Mesenteric fat pad (tissue), 1 donor: Measurements from ENCODE around the gene NAPA. TPM values are rescaled to one million over a fixed set of nuclear protein-coding genes. Genes with fewer than 3 reads are reported as not detected.
A peak's percentile ranks its signal among the peaks of the same experiment; 100 is the strongest.

Experiments
- DNase-seq: peaks from one replicate; pipeline ENCODE4 v3.0.0-alpha.2; 2020; ENCODE audit warnings: low spot score
- long read RNA-seq: library from polyadenylated mRNA; unstranded; transcript quantifications from one replicate; pipeline ENCODE4 v2.0.0, GENCODE V29; 2020
- total RNA-seq: library from RNA; stranded (reverse); fragmentation: NEBNext Ultra II Directional; extraction: Animal tissue kit (Norgen Biotek cat#: 25700); gene quantifications from one replicate; pipeline ENCODE4 v1.2.1, GENCODE V29; 2021
- donor health status: DM: yes; HTN: yes; CAD: no.

The NAPA gene
- 99.0 TPM for total RNA-seq
- long read RNA-seq, transcript NAPA-205 (9 exons, 1,417 nt) = minor isoform, 17 of 407 reads
- long read RNA-seq, transcript NAPA-201 (11 exons, 1,839 nt) = major isoform, 336 of 407 reads
- long read RNA-seq, partial matches to known transcripts = 25 of 407 reads
- long read RNA-seq, other reads (novel, unspliced or antisense) = 29 of 407 reads

DNA sequence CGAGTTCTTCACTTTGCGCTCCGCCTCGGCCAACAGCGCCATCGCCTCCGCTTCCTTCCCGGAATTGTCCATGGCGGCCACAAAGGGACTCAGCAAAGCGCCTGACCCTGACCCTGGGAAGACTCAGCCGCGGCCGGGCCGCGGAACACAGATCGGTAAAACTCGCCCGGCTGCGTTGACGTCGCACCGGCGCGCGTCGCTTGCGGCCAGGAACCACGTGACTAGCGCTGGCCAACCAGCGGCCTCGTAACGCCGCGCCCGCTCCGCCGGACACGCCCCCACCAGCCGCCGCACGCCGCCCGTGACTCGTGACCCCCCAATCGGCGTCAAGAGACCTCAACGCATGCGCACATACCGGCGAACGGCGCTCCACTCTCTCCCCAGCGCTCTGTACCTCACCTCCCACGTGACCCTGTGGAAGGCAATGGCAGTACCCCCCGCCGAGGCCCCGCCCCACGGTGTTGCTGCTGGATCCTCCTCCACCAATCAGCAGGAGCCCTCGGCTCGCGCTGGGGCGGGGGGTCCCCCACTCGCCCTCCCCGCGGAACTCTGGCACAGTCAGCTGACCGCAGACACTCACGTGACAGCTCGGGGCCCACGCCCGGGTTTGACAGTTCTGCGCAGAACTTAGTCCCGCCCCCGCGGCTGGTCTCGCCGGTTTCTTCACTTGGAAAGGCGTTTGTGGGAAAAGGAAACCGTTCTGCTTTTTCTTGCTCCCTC, at the start of gene NAPA:
NAPA (minus strand) TSS at position 195 of the 720 bp plus-strand sequence; CDS start at position 72, 123 bp downstream.
- peak; percentile 100 for DNase-seq

GRCh38 chr19:47564081-47564480, 49.2 kb upstream of the NAPA start:
- DNase-seq = no peak

DNA sequence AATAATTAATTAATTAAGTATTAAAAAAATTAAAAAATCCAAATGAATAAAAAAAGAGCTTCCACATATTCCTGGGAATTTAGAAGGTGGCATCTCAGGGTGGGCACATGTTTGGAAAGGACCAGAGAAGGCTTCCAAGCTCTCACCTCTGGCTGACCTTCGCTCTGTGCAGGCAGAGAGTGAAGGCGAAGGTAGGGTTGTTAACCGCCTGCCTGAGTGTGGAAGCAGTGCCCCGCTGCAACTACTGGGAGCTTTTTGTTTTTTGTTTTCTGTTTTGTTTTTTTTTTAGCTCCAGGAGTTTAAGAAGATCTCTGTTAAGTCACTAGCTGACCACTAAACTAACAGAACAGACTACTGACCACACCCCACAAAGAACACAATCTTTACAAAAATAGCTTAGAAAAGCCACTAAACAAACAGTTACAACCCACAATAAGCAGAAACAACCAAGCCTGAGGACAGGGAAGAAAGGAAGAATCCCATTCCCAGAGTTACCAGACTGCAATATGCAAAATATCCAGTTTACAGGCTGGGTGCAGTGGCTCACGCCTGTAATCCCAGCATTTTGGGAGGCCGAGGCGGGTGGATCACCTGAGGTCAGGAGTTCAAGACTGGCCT, 46.7 kb upstream of the NAPA start:
- no peak for DNase-seq

- DNase-seq = no peak
Observed at GRCh38 chr19:47560999-47561398, 46.1 kb upstream of the NAPA start.

DNA sequence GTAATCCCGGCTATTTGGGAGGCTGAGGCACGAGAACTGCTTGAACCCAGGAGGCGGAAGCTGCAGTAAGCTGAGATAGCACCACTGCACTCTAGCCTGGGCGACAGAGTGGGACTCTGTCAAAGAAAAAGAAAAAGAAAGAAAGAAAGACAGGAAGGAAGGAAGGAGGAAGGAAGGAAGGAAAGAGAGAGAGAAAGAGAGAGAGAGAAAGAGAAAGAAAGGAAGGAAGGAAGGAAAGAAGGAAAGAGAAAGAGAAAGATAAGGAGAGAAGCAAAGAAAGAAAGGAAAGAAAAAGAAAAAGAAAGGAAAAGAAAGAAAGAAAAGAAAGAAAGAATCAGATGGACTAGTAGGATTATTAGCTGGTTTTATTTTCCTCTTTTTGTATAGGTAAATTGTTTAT, 35.3 kb upstream of the NAPA start:
- no peak for DNase-seq

DNA sequence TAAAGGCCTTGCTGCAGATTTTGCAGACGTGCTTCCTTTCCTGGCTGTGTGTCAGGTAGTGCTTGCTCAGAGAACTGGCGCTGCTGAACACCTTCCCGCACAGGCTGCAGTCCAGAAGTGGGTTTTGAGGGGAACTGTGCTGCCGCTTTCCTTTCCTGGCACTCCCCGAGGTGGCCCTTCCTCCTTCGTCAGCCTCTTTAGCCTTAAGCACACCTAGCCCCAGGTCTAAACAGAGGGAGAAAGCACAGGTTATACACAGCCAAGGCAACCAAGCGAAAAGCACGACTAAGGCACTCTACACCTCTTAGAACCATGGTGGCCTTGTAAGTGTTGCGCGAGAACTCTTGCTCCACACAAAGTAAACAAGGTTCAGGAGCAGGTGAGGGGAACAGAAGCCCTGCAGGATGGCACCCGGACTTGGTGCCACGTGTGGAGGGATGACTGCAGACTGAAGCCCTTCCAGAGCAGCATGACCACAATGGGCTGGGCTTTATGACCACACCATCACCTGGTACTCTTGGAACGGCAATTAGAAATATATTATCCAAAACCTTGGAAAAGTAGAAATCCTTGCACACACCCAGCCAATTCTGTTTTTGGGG, 34.5 kb upstream of the NAPA start:
- no peak for DNase-seq

- DNase-seq = no peak
Observed at GRCh38 chr19:47547199-47547598, 32.3 kb upstream of the NAPA start.

DNA sequence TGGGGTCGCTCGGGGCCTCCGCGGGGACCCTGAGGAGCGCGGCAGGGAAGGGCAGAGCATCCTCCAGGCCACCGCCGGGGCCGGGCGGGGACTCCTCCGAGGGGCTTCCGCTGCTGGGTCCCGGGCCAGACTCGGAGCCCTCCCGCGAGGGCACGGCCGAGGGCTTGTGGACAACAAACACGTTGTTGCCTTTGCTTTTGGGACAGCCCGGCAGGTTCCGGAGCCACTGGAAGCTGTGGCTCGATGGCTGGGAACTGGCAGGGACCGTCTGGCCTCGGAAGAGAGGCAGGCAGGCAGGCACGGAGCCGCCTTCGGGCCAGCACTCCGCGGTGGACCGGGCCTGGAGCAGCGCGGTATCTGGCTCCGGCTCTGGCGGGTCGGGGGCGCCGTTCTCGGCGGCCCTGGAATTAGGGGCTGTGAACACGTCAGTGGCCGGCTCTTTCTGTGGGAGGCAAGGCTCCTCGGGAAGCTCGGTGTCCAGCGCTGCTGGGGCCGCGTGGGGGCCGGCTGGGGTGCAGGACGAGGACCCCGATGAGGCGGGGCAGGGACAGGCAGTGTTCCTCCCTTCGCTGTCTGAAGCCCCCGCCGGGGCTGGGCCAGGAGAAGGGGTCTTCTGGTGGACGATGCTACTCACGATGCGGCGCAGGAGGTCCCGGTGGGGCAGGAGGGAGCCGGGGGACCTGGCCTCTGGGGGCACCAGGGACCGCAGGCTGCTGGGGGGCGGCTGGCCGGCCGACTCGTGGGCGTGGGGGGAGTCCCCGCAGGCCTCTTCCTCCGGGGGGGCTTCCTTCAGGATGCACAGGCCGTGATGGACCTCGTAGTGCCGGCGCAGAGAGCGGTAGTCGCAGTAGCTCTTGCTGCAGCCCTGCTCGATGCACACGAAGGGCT, 30.4 kb upstream of the NAPA start:
- DNase-seq = no peak

DNA sequence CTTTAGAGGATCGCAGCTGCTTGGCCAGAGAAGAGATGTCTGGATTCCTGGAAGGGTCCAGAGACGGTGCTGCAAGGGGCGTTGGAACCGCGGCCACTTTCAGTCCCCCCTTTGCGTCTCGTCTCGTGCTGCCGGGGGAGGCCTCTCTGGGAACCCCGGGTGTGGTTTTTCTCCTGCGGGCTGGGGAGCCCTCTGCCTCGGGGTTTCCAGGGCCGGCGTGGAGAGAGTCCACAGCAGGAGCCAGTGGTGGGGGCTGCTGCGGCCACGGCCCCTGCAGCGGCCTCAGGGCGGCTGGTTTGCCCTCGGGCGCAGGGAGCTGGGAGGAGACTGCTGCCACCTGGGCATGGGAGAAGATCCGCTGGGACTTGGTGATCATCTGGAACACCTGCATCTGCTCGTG, 29.6 kb upstream of the NAPA start:
- DNase-seq = no peak

GRCh38 chr19:47544075-47544474, 29.2 kb upstream of the NAPA start:
- no peak for DNase-seq

- no peak for DNase-seq
Observed at GRCh38 chr19:47542030-47542475, 27.2 kb upstream of the NAPA start.

GRCh38 chr19:47541518-47541917, 26.7 kb upstream of the NAPA start:
- no peak for DNase-seq

GRCh38 chr19:47540748-47541147, 25.9 kb upstream of the NAPA start:
- DNase-seq = no peak

GRCh38 chr19:47539747-47540311, 25.0 kb upstream of the NAPA start:
- DNase-seq = no peak

- DNase-seq = no peak
Observed at GRCh38 chr19:47538812-47539211, 23.9 kb upstream of the NAPA start.

DNA sequence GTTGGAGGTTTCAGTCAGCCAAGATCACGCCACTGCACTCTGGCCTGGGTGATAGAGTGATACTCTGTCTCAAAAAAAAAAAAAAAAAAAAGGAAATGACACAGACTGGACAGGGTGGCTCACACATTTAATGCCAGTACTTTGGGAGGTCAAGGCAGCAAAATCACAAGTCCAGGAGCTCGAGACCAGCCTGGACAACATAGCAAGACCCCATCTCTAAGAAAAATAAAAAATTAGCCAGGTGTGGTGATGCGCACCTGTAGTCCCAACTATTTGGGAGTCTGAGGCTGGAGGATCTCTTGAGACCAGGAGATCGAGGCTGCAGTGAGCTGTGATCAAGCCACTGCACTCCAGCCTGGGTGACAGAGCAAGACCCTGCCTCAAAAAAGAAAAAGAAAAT, 22.6 kb upstream of the NAPA start:
- no peak for DNase-seq

GRCh38 chr19:47534628-47535027, 19.8 kb upstream of the NAPA start:
- no peak for DNase-seq

GRCh38 chr19:47531640-47532387, 17.0 kb upstream of the NAPA start:
- no peak for DNase-seq

DNA sequence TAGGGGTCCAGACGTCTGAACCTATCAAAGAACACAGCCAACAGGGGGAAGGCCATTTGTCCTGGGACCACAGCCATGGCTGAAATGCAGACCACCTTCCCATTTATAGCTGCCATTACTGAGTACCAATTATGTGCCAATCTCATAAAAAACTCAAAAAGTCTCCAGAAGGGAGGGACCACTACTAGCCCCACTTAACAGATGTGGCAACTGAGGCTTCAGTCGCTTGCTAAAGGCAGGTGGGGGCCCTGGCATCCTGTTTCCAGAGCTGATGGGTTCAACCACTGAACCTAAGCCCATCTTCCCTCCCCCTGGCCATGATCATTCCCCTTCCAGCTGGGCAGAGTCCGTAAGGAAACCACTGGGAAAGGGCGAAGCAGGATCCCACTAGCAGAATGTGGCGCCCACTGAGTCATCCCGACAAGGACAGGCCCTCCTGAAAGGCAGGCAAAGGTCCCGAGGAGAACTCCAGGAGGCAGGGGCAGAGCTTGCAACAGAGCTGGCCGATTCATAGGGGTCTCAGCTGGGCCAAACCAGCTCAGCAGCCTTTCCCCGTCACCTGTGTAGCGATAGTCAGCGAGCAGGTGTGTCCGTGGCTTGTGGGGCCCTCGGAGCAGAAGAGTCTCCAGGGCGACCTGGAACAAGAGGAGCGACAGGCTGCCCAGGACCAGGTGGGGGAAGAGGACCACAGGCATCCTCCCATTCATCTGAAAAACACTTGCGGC, 14.3 kb upstream of the NAPA start:
- no peak for DNase-seq
